ENCODE measurements around the gene FAM13A.

Gene FAM13A

GRCh38 chr4:88897752-88898151 lies 159.2 kb downstream of the FAM13A start:
- Histone ChIP-seq H3K9ac (ENCODE audit: low read length) (no peak overlapping the region), H3K27me3 (replicated peaks; ENCODE audit: insufficient read depth, low read length) (no peaks in the 10 kb centered on the region), H2AFZ (ENCODE audit: low read length) (no peak overlapping the region), H3K9me3 (replicated peaks; ENCODE audit: insufficient read depth, low read length) (no peaks in the 10 kb centered on the region), H3F3A (ENCODE audit: insufficient read depth, low read length) (no peaks in the 10 kb centered on the region), H4K20me1 (ENCODE audit: insufficient read depth, low read length) (no peaks in the 10 kb centered on the region), H3K4me2 (ENCODE audit: low read depth, low read length) (no peak overlapping the region), H3K36me3 (replicated peaks; ENCODE audit: insufficient read depth, low read length) (no peaks in the 10 kb centered on the region), H3K4me1 (ENCODE audit: low read length) (no peaks in the 10 kb centered on the region; the same call in 1 of the 2 replicates), H3K27ac (ENCODE audit: low read length) (no peak overlapping the region), H3K4me3 (ENCODE audit: low read length) (no peak overlapping the region), H3K9me2 (replicated peaks; ENCODE audit: insufficient read depth, low read length) (no peaks in the 10 kb centered on the region), H3K79me2 (ENCODE audit: low read length) (no peaks in the 10 kb centered on the region)
- DNase-seq = no peak
- TF ChIP-seq EZH2phosphoT487 (IDR thresholded peaks at IDR 0.05; ENCODE audit: low read length) (no peak), CTCF (IDR thresholded peaks at IDR 0.05; ENCODE audit: low read length) (no peak), EZH2 (optimal IDR thresholded peaks at IDR 0.05; ENCODE audit: low read depth, low read length) (no peak)

GRCh38 chr4:88897180-88897579 lies 159.8 kb downstream of the FAM13A start:
- Histone ChIP-seq H3K4me3 (ENCODE audit: low read length) (no peak overlapping the region), H3K27me3 (replicated peaks; ENCODE audit: insufficient read depth, low read length) (no peaks in the 10 kb centered on the region), H3K9ac (ENCODE audit: low read length) (no peak overlapping the region), H4K20me1 (ENCODE audit: insufficient read depth, low read length) (no peaks in the 10 kb centered on the region), H3K4me2 (ENCODE audit: low read depth, low read length) (no peak overlapping the region), H3K27ac (ENCODE audit: low read length) (no peak overlapping the region), H3K36me3 (replicated peaks; ENCODE audit: insufficient read depth, low read length) (no peaks in the 10 kb centered on the region), H2AFZ (ENCODE audit: low read length) (no peak overlapping the region), H3K9me2 (replicated peaks; ENCODE audit: insufficient read depth, low read length) (no peaks in the 10 kb centered on the region), H3K9me3 (replicated peaks; ENCODE audit: insufficient read depth, low read length) (no peaks in the 10 kb centered on the region), H3F3A (ENCODE audit: insufficient read depth, low read length) (no peaks in the 10 kb centered on the region), H3K4me1 (ENCODE audit: low read length) (no peaks in the 10 kb centered on the region; the same call in 1 of the 2 replicates), H3K79me2 (ENCODE audit: low read length) (no peaks in the 10 kb centered on the region)
- no peak for TF ChIP-seq CTCF (IDR thresholded peaks at IDR 0.05; ENCODE audit: low read length)
- TF ChIP-seq EZH2 (optimal IDR thresholded peaks at IDR 0.05; ENCODE audit: low read depth, low read length) = no peak
- no peak for TF ChIP-seq EZH2phosphoT487 (IDR thresholded peaks at IDR 0.05; ENCODE audit: low read length)
- DNase-seq = no peak

GRCh38 chr4:88893961-88894360 lies 163.0 kb downstream of the FAM13A start:
- H3K79me2 ChIP-seq (ENCODE audit: low read length) = no peaks in the 10 kb centered on the region
- no peaks in the 10 kb centered on the region for H3K27me3 ChIP-seq (replicated peaks; ENCODE audit: insufficient read depth, low read length)
- no peak overlapping the region for H2AFZ ChIP-seq (ENCODE audit: low read length)
- H3F3A ChIP-seq (ENCODE audit: insufficient read depth, low read length) = no peaks in the 10 kb centered on the region
- H3K4me2 ChIP-seq (ENCODE audit: low read depth, low read length) = no peak overlapping the region
- no peaks in the 10 kb centered on the region for H4K20me1 ChIP-seq (ENCODE audit: insufficient read depth, low read length)
- no peaks in the 10 kb centered on the region for H3K4me1 ChIP-seq (ENCODE audit: low read length)
- H3K36me3 ChIP-seq (replicated peaks; ENCODE audit: insufficient read depth, low read length) = no peaks in the 10 kb centered on the region
- no peak overlapping the region for H3K4me3 ChIP-seq (ENCODE audit: low read length)
- H3K9me2 ChIP-seq (replicated peaks; ENCODE audit: insufficient read depth, low read length) = no peaks in the 10 kb centered on the region
- H3K9me3 ChIP-seq (replicated peaks; ENCODE audit: insufficient read depth, low read length) = no peaks in the 10 kb centered on the region
- H3K27ac ChIP-seq (ENCODE audit: low read length) = no peak overlapping the region
- H3K9ac ChIP-seq (ENCODE audit: low read length) = no peak overlapping the region
- TF ChIP-seq EZH2 (optimal IDR thresholded peaks at IDR 0.05; ENCODE audit: low read depth, low read length) (no peak), EZH2phosphoT487 (IDR thresholded peaks at IDR 0.05; ENCODE audit: low read length) (no peak), CTCF (IDR thresholded peaks at IDR 0.05; ENCODE audit: low read length) (no peak)
- no peak for DNase-seq

Measured in MM.1S (cell line).